HepG2 (cell line): ENCODE measurements around the gene ZMYND8. TPM values are rescaled to one million over a fixed set of nuclear protein-coding genes. Genes with fewer than 3 reads are reported as not detected.

Experiments
- ATAC-seq: fragments of 200-7000 bp; cut with Tn5 transposase; 3 replicates; pipeline ENCODE4 v1.9.1; 2020; ENCODE audit warnings: mild to moderate bottlenecking, moderate library complexity
- BruUV-seq: library from RNA; stranded (reverse); fragments of 400-500 nt; replicated peaks from 2 replicates; lab custom pipeline; 2021; lab: Mats Ljungman, UMichigan
- CTCF ChIA-PET: fragments of 300-600 bp; formaldehyde crosslinking; extraction: SDS; loops from one replicate; lab custom pipeline; 2021; ENCODE audit warnings: low total read pairs, inconsistent platforms, low intra/inter-chr PET ratio; lab: Yijun Ruan, JAX
- POLR2A ChIA-PET: fragments of 350-600 bp; sonication (Branson Sonifier 250); formaldehyde crosslinking; loops from one replicate; lab custom pipeline; 2020; ENCODE audit warnings: antibody characterized with exemption, inconsistent platforms; lab: Yijun Ruan, JAX
- DNase-seq: peaks from one replicate; pipeline ENCODE4 v3.0.0-alpha.2; 2015; ENCODE audit warnings: low spot score
- FAIRE-seq: peaks from 3 replicates; lab custom pipeline; 2011; peaks lifted over from hg19 to GRCh38; lab: Jason Lieb, UNC
- H2AFZ ChIP-seq: one replicate; pipeline ENCODE4 v1.6.1; 2011; ENCODE audit warnings: low read length, inconsistent platforms
- H3K27ac ChIP-seq: fragments of 300-600 bp; 3 replicates; pipeline ENCODE4 v1.8.0; 2011; ENCODE audit warnings: mixed run types, mild to moderate bottlenecking, mixed read lengths, low read length, inconsistent platforms; ENCODE audit not compliant: insufficient read depth; ENCODE audit errors: extremely low read length
- H3K27me3 ChIP-seq, 2 experiments: fragments of 200-600 bp in 1 of 2; 2 replicates in 1 of 2; 3 replicates in 1 of 2; pipeline versions ENCODE4 v1.6.0 to v1.8.0; 2011; ENCODE audit warnings: low read length in 2 of 2, mild to moderate bottlenecking in 2 of 2, moderate library complexity in 2 of 2, inconsistent platforms in 1 of 2; ENCODE audit not compliant: insufficient read depth in 2 of 2, control insufficient read depth in 1 of 2
- H3K36me3 ChIP-seq, 2 experiments: fragments of 200-600 bp in 1 of 2; replicated peaks in 1 of 2; 2 replicates in 1 of 2; 3 replicates in 1 of 2; pipeline versions ENCODE4 v1.5.1 to v1.8.0; 2011; ENCODE audit warnings: low read length in 2 of 2, inconsistent platforms in 1 of 2; ENCODE audit not compliant: insufficient read depth in 2 of 2, control insufficient read depth in 1 of 2
- H3K4me1 ChIP-seq: 2 replicates; pipeline ENCODE4 v1.5.1; 2012; ENCODE audit warnings: low read length, inconsistent platforms; ENCODE audit not compliant: insufficient read depth
- H3K4me2 ChIP-seq: 2 replicates; pipeline ENCODE4 v1.6.0; 2011; ENCODE audit warnings: low read depth, low read length, inconsistent platforms
- H3K4me3 ChIP-seq, 3 experiments: fragments of 200-600 bp in 1 of 3; sonication (generic), shearing (Covaris generic) in 1 of 3; replicated peaks in 1 of 3; 2 replicates each; pipeline ENCODE4 v1.5.1; 2011 to 2016; ENCODE audit warnings: low read length in 3 of 3, inconsistent platforms in 2 of 3, low read depth in 2 of 3, mild to moderate bottlenecking in 2 of 3, control low read depth in 1 of 3, mixed read lengths in 1 of 3; ENCODE audit not compliant: insufficient read depth in 1 of 3
- H3K79me2 ChIP-seq: one replicate; pipeline ENCODE4 v1.6.1; 2011; ENCODE audit warnings: low read length, inconsistent platforms; ENCODE audit not compliant: insufficient read depth
- H3K9ac ChIP-seq: 2 replicates; pipeline ENCODE4 v1.6.0; 2011; ENCODE audit warnings: mild to moderate bottlenecking, low read depth, low read length, inconsistent platforms; ENCODE audit not compliant: insufficient read depth
- H3K9me3 ChIP-seq: 2 replicates; pipeline ENCODE4 v1.5.1; 2012; ENCODE audit warnings: mild to moderate bottlenecking, low read length
- H4K20me1 ChIP-seq: 2 replicates; pipeline ENCODE4 v1.6.0; 2011; ENCODE audit warnings: inconsistent platforms, mild to moderate bottlenecking, low read length, moderate library complexity; ENCODE audit not compliant: insufficient read depth
- WGBS: methylation state at CpG from one replicate; pipeline ENCODE4 v1.1.6; 2017; ENCODE audit warnings: low lambda C conversion rate; 5-methylcytosine and 5-hydroxymethylcytosine counted together
- in situ Hi-C: cut with HindIII; loops from 2 replicates; pipeline ENCODE4 v1.10.0; 2017; ENCODE audit warnings: low pct_unique_long_range_greater_than_20kb; ENCODE audit not compliant: extremely low pct_ligation_motif_present
- intact Hi-C: fragments of 100-400 bp; cut with micrococcal nuclease; formaldehyde crosslinking; loops from one replicate; pipeline ENCODE4 v1.10.0; 2022; ENCODE audit not compliant: unreplicated experiment
- polyA plus RNA-seq, 8 experiments: library from polyadenylated mRNA; depleted of rRNA in 3 of 8; stranded (reverse) in 7 of 8; unstranded in 1 of 8; fragments of >200 nt; fragmentation: Illumina TruSeq in 4 of 8; extraction: Trizol in 4 of 8; gene quantifications; 2 replicates each; pipeline versions ENCODE4 v1.2.1 to v1.2.3, GENCODE V29; 2011 to 2016; ENCODE audit warnings: low read depth in 4 of 8, missing spikeins in 1 of 8, mixed read lengths in 1 of 8; ENCODE audit not compliant: insufficient read depth in 1 of 8
- total RNA-seq, 5 experiments: library from RNA; depleted of rRNA; stranded (reverse); fragments of >200 nt; fragmentation: Illumina TruSeq; extraction: Trizol; gene quantifications; 2 replicates each; pipeline ENCODE4 v1.2.3, GENCODE V29; 2016; ENCODE audit warnings: low read depth in 1 of 5
- TF ChIP-seq, protein P1 (sequence below): sonication (generic); formaldehyde crosslinking; IDR thresholded peaks from 2 replicates; pipeline ENCODE4 v1.5.0; 2020; ENCODE audit warnings: mild to moderate bottlenecking, missing genetic modification reagents
- TF ChIP-seq, protein P2 (sequence below), 2 experiments: fragments of 450-650 bp in 1 of 2; sonication (generic) in 1 of 2; formaldehyde crosslinking in 1 of 2; IDR thresholded peaks; 2 replicates each; pipeline versions ENCODE4 v1.6.1 to v1.8.0; 2016 to 2022; ENCODE audit warnings: antibody characterized with exemption in 1 of 2, mild to moderate bottlenecking in 1 of 2, missing genetic modification reagents in 1 of 2

ZMYND8 gene
- total and polyA plus RNA-seq, 2 of the 13 experiments (the other 11 are each of a cell fraction or from before 2014, with no cell fraction given): 53.9 to 84.7 TPM

DNA sequence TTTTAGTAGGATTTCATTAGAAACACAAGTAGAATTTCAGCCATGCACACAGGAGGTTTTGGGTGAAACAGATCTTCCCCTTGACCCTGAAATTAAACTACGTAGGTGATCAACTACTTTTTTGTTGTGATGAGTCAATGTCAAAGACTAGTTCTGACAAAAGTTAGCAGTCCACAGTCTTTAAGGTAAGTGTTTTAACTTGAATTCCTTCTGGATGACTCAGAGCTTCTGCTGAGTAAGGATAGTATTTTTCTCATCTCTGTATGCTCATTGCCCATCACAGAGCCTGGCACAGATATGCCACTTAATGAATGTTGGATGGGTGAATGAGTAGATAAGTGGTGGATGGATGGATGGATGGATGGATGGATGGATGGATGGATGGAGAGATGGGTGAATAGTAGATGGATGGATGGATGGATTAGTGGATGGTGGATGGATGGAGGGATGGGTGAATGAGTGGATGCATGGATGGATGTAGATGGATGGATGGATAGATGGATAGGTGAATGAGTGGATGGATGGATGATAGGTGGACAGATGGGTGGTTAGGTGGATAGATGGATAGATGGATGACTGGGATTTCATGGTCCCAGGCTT lies 165.3 kb downstream of the ZMYND8 start:
- Histone ChIP-seq H3K4me2 (no peak overlapping the region), H3K4me3 (no peak overlapping the region), H3K9me3 (no peaks in the 10 kb centered on the region), H3K36me3 (no peaks in the 10 kb centered on the region), H4K20me1 (no peaks in the 10 kb centered on the region), H3K27ac (no peak overlapping the region), H3K27me3 (peaks cover 0 to 25% of the 10 kb centered on the region in 2 experiments; a peak in 3 of 5 replicates), H3K79me2 (no peaks in the 10 kb centered on the region), H2AFZ (no peak overlapping the region), H3K4me1 (peaks cover 24% of the 10 kb centered on the region), H3K9ac (no peak overlapping the region)
- no peak for FAIRE-seq
- ChIA-PET POLR2A (no interaction called here), CTCF (no interaction called here)
- in situ Hi-C loops: loop anchor here (10.0 kb wide), 1 partner anchor 434 kb away; no protein-coding TSS in a partner anchor
- no peak for ATAC-seq
- whole genome bisulfite sequencing: 7% methylated on average over 1 of the region's 1 CpG
- TF ChIP-seq, protein P1, sequence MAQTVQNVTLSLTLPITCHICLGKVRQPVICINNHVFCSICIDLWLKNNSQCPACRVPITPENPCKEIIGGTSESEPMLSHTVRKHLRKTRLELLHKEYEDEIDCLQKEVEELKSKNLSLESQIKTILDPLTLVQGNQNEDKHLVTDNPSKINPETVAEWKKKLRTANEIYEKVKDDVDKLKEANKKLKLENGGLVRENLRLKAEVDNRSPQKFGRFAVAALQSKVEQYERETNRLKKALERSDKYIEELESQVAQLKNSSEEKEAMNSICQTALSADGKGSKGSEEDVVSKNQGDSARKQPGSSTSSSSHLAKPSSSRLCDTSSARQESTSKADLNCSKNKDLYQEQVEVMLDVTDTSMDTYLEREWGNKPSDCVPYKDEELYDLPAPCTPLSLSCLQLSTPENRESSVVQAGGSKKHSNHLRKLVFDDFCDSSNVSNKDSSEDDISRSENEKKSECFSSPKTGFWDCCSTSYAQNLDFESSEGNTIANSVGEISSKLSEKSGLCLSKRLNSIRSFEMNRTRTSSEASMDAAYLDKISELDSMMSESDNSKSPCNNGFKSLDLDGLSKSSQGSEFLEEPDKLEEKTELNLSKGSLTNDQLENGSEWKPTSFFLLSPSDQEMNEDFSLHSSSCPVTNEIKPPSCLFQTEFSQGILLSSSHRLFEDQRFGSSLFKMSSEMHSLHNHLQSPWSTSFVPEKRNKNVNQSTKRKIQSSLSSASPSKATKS (CRISPR knock-in tag): no peak
- TF ChIP-seq, protein P2, sequence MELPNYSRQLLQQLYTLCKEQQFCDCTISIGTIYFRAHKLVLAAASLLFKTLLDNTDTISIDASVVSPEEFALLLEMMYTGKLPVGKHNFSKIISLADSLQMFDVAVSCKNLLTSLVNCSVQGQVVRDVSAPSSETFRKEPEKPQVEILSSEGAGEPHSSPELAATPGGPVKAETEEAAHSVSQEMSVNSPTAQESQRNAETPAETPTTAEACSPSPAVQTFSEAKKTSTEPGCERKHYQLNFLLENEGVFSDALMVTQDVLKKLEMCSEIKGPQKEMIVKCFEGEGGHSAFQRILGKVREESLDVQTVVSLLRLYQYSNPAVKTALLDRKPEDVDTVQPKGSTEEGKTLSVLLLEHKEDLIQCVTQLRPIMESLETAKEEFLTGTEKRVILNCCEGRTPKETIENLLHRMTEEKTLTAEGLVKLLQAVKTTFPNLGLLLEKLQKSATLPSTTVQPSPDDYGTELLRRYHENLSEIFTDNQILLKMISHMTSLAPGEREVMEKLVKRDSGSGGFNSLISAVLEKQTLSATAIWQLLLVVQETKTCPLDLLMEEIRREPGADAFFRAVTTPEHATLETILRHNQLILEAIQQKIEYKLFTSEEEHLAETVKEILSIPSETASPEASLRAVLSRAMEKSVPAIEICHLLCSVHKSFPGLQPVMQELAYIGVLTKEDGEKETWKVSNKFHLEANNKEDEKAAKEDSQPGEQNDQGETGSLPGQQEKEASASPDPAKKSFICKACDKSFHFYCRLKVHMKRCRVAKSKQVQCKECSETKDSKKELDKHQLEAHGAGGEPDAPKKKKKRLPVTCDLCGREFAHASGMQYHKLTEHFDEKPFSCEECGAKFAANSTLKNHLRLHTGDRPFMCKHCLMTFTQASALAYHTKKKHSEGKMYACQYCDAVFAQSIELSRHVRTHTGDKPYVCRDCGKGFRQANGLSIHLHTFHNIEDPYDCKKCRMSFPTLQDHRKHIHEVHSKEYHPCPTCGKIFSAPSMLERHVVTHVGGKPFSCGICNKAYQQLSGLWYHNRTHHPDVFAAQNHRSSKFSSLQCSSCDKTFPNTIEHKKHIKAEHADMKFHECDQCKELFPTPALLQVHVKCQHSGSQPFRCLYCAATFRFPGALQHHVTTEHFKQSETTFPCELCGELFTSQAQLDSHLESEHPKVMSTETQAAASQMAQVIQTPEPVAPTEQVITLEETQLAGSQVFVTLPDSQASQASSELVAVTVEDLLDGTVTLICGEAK (IDR thresholded peaks at IDR 0.05): peak; percentile 15; the same call in 1 of the 2 replicates
- TF ChIP-seq, protein P2 (CRISPR knock-in tag; IDR thresholded peaks at IDR 0.05): no peak
- no TSS peak for BruUV-seq
- intact Hi-C loops: no loop called here
- no peak for DNase-seq
